SH-SY5Y (cell line): ENCODE measurements around the gene GRIP1.

ENCODE experiments used
- GATA2 ChIP-seq: IDR thresholded peaks from 2 replicates; pipeline ENCODE4 v1.6.1; 2011; ENCODE audit warnings: mild to moderate bottlenecking, low read depth, low read length
- GATA3 ChIP-seq: IDR thresholded peaks from 2 replicates; pipeline ENCODE4 v1.6.1; 2011; ENCODE audit warnings: low read depth, mild to moderate bottlenecking, low read length, moderate library complexity

GRIP1 gene

GRCh38 chr12:66297923-66298322, 381.0 kb downstream of the GRIP1 start:
- no peak for TF ChIP-seq GATA3
- no peak for TF ChIP-seq GATA2
